GM18858 (cell line): ENCODE measurements around the gene ZNF282.
"Not testable (repeated sequence)": the region's sequence is repeated elsewhere in the genome, so short reads cannot be mapped to it uniquely, and the experiment has no call there.

Experiments
- ATAC-seq: cut with Tn5 transposase; IDR thresholded peaks from one replicate; pipeline ENCODE4 v1.9.1; 2021; ENCODE audit not compliant: unreplicated experiment

The ZNF282 gene

DNA sequence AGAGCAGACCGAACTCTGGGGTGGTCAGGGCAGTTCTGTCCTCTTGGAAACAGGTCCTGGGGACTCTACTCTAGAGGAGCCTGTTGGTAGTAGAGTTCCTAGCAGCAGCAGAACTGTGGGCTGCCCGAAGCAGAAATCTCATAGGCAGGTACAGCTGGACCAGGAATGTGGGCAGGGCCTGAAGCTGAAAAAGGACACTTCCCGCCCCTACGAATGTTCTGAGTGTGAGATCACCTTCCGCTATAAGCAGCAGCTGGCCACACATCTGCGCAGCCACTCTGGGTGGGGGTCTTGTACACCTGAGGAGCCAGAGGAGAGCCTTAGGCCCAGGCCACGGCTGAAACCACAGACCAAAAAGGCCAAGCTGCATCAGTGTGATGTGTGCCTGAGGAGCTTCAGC is 58.3 kb downstream of the ZNF282 start:
- ATAC-seq: no peak

GRCh38 chr7:149254181-149254858 is 59.0 kb downstream of the ZNF282 start:
- no peak for ATAC-seq

DNA sequence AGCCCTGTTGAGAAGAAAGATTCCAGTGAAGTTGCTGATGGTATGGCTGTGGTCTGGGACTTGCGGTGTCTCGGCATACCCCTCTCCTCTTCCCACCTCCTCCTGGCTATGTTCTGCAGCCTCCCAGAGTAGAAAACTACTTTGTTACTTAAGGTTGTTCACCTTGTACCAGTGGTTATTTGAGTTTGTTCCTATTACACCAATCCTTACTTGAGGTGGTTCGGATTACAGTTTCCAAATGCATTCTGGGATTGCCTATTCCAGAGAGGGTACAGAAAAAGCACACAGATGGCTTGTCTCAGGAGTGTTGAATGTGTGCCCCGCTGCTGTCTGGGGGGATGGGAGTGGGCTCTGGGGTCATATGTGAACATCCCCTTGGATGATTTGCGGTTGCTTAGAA is 59.8 kb downstream of the ZNF282 start:
- no peak for ATAC-seq

GRCh38 chr7:149256568-149256967 is 61.2 kb downstream of the ZNF282 start:
- ATAC-seq: no peak

DNA sequence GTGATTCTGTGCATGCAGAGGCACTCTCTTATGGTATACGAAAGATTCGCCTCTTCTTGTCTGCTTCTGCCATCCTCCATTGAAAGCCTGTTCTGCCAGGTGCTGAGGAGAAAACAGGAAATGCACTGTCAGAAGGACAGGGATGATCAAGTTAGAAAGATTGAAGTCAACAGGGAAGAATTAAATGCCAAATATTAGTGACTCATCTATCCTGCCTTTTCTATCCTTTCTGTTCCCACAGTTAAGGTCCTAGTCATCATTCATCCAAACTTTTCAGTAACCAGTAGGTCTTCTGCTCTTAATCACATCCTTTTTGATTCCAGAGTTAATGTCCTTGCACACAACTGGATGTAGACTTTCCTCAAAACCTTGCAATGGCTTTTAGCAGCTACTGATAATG is 61.8 kb downstream of the ZNF282 start:
- ATAC-seq: no peak

DNA sequence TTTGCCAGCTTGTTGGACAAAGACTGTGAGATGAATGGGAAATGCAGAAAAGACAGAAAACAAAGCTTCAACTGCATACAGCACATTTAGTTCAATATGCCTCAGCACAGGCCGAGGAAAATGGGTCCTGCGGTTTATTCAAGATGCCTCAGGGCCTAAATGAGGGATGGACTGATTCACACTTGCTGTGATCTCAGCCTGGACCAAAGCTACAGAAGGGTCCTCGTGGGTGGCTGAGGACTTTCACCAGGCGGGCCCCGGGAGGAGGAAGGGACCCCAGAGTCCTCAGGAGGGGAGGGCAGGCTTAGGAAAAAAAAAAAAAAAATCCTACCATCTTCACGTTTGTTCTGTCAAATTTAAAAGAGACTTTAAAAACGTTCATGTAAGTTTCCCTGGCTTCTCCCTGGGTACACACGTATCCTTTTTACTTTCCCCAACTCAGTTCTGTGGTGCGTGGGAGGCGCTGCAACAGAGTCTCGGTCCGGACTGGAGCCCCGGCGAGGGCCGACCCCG is 66.0 kb downstream of the ZNF282 start:
- no peak for ATAC-seq

DNA sequence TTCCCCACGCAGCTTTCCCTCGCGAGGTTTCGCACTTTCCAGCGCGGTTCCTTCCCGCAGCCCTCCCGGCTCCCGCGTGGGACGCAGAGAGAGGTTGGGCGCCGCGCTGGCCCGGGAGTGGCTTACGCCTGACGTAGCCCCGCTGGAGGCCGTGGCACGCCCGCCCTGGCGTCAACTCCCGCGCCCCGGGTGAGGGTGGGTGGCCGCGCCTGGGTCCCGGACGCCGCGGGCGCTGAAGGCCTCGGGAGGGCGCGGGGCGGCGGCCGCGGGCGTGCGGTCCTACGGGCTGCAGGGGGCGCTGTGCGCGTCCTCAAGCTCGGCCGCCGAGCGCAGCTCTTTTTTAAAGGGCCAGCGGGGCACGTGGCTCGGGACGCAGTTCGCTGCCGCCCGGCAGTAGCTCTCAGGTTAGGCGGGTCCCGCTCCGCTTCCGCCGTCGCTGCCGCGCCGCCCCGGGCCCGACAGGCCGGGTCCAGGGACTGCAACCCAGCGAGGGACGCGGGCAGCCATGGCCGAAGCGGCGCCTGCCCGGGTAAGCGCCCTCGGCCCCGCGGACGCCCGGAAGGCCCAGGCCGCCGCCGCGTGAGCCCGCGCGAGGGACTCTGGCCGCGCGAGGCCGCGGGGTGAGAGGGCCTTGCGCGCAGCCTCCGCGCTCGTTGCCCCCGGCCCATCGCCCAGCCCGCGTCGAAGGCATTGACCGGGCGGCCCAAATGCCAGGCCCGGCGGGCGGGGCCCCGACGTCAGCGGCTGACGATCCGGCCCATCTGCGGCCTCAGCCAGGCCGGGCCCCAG is 66.7 kb downstream of the ZNF282 start, which contains the start of gene ZNF783:
Gene ZNF783, plus strand, starts transcription at position 368 of the 789 bp plus-strand sequence. Its CDS starts 138 bp downstream, at position 506.
- ATAC-seq: peak; percentile 84

GRCh38 chr7:149266451-149266850 is 71.1 kb downstream of the ZNF282 start:
- ATAC-seq: no peak

GRCh38 chr7:149267733-149268132 is 72.4 kb downstream of the ZNF282 start:
- no peak for ATAC-seq

DNA sequence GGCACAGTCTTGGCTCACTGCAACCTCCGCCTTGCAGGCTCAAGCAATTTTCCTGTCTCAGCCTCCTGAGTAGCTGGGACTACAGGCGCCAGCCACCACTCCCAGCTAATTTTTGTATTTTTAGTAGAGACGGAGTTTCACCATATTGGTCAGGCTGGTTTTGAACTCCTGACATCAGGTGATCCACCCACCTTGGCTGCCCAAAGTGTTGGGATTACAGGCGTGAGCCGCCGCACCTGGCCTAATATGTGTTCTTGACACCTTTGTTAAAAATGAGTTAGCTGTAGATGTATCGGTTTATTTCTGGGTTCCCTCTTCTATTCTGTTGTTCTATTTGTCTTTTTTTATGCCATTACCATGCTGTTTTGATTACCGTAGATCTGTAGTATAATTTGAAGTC is 79.1 kb downstream of the ZNF282 start:
- ATAC-seq: not testable (repeated sequence)
